TTC549 (cell line): ENCODE results near the gene UBD.

ENCODE experiments used
- FAIRE-seq: peaks from 2 replicates; lab custom pipeline; 2012; peaks lifted over from hg19 to GRCh38; lab: Jason Lieb, UNC

Gene UBD

GRCh38 chr6:29561091-29561490 lies 1.6 kb upstream of the UBD start:
- FAIRE-seq: no peak

- no peak for FAIRE-seq
Measured at GRCh38 chr6:29558439-29559079, 973 bp downstream of the UBD start.

GRCh38 chr6:29557320-29557719 lies 2.2 kb downstream of the UBD start:
- no peak for FAIRE-seq

GRCh38 chr6:29554764-29555163 lies 4.8 kb downstream of the UBD start:
- no peak for FAIRE-seq

GRCh38 chr6:29553268-29554057 lies 6.1 kb downstream of the UBD start:
- no peak for FAIRE-seq

DNA sequence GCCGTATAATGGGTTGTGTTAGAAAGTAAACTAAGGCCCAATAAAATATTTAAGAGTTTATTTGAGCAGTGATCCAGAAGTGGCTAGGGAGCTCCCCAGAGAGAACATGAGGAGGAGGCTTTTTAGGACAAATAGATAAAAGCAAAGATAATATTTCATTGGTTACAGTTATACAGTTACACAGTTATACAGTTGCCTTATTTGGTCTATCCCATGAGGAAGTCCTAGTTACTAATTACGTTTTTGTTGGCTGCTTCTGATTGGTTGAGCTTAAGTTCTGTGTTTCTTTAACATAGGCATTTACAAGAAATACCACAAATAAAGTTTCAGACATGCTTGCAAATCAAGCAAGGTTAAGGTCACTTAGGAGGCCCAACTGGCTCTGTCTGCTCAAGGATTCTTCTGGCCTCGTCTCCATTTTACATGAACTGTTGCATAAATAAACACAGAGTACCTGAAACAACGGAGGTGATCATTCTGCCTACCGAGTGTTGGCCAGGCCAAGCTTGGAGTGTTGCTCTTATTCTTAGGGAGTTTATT lies 7.0 kb downstream of the UBD start:
- FAIRE-seq: no peak

DNA sequence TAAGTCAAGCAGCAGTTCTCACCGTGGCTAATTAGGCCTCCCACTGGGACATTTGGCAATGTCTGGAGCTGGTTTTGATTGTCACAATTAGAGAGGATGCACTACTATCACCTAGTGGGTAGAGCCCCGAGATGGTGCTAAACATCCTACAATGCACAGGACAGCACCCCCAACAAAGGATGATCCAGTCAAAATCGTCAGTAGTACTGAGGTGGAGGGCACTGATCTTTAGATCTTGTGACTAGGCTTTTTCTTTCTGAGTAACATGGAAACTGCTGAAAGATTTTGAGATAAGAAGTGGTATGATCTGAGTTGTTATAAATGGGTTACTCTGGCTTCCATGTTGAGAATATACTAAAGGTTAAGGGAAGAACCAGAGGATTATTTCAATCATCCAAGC lies 12.0 kb downstream of the UBD start:
- no peak for FAIRE-seq

DNA sequence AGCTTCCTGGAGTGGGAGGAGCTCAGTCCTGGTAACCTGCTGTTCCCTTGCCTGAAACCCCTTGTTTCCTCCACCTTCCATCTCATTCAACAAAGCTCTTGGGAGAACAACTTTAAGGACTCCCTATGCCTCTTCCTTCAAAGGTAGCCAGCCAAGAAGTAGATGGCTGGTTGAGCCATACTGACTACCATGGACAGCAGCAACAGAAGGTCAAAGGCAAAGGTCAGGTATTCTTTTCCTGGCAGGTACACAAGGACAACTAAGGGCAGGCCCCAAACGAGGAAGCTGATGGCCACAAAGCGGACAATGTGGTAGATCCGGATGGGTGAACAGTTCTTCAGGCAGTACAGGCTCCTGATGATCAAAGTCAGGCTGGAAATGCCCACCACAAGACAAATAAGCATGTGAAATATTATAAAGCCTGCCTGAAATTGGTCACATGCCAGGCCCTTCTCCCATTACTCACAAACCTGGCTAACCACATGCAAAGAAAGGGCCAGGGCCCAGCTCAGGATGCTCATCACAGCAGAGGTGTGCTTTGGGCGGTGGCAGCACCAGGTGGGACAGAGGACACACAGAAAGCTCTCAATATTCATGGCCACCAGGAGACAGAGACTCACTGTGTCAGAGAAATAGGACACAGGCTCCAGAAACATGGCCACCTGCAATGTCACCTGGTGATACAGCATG lies 21.7 kb downstream of the UBD start:
- FAIRE-seq: no peak

GRCh38 chr6:29532320-29532951 lies 27.1 kb downstream of the UBD start:
- no peak for FAIRE-seq

- no peak for FAIRE-seq
Measured at GRCh38 chr6:29531668-29532067, 27.9 kb downstream of the UBD start.

- FAIRE-seq: no peak
Measured at GRCh38 chr6:29530671-29531310, 28.7 kb downstream of the UBD start.

DNA sequence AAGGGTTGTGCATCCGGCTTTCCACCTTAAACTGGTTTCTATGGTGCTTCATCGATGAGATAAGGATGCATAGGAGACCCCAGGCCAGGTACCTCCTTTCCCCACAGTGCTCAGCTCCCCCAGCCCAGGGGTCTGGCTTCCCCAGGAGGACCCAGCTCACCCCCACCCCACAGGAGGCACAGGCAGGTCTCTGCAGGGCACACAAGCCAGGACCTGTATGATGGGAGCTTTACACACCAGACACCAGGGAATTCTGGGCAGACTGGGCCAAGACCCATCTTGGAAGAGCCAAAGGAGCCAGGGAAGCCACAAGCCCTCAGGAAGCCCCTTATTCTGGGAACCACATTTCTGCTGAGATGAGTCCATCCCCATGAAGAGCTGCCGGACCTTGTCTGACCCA lies 29.6 kb downstream of the UBD start:
- FAIRE-seq: no peak

GRCh38 chr6:29528988-29529560 lies 30.5 kb downstream of the UBD start:
- no peak for FAIRE-seq

DNA sequence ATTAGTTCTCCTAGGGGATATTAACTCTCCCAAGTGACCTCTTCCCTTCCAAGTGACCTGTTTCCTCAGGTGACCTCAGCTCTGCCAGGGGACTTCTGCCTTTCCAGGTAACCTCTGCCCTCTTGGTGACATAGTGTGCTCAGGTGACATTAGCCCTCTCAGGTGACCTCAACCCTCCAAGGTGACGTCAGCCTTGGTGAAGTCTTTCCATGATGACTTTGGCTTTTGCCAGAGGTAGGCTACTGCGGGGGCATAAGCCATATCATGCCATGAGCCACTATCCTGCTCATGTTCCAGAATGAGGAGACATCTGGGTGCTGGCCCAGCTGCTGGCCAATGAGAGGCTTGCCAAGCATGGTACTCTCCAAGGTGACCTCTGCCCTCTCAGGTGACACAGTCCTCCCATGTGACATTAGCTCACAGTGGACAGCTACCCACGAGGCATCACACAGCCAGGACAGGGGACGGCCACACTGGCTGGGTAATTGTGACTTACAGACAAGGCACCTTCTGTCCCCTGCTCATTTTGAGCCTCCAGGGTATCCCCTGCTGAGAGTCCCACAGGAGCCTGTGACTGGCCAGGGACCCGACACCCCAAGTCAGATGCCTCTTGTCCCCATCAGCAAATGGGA lies 31.1 kb downstream of the UBD start:
- no peak for FAIRE-seq

- no peak for FAIRE-seq
Measured at GRCh38 chr6:29527564-29527963, 32.0 kb downstream of the UBD start.

DNA sequence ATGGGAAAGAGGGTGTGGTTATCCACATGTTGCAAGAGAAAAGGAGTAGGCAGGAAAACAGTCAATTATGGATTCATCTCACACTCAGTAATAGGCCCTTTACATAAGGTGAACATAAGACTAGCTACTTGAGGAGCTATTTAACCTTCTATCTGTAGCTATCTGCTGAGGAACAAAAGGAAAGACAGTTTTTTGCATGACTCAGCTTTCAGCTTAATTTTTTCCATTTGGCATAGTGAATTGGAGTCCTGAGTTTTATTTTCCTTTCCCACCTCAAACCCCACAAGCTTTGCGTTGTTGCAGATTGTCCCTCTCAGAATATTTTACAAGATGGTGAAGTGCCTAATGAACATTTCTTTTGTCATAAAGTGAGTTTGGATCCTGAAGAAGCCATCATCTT lies 32.4 kb downstream of the UBD start:
- no peak for FAIRE-seq

DNA sequence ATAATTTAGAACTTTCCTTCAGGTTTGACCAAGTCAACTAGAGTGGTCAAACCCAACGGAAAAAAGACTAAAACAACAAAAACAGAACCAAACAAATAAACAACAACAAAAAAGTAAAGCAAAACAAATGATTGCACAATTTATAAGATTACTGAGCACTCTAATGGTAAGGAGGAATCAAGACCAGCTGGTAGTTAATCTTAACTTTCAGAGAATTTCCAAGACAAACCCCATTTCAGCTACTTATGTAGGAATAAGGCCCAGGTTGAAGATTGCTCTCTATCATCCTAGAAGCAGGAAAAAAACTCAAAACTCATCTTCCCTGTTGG lies 34.3 kb downstream of the UBD start:
- no peak for FAIRE-seq

DNA sequence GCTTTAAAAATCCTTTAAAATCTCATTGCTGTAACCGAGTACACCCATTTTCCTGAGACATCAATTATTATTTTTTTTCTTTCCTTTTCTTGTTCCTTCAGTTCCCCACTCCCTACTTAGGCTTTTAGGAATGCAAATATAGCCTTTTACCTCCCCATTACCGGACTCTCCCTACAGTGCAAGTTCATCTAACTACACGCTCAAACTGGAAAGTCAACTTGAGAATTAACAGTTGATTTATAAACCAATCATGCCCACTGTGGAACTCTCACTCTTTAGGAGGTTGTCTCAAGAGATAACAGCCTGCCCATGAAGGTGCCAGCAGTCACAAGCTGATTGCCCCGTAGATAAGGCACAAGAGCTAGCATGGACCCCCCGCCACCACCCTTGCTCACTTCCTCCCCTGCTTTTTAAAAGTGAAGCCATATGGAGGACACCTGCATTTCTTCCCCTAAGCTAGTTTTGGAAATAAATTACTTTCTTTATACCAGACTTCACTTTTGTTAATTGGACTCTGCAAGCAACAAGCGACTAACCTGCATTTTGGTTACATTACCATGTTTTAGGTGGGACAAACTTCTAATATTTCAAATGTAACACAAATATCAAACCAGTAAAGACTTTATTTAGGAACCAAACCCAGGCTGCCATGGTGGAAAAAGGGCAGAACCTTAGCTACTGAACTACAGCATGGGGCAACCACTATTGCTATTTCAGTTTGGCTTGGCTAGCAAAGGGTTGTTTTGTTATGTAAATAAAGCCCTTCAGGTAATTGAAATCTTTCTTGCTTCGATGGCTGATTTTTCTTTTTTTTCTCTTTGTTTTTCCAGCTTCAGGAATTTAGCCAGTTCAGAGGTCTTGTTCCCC lies 34.9 kb downstream of the UBD start:
- no peak for FAIRE-seq

GRCh38 chr6:29524044-29524443 lies 35.5 kb downstream of the UBD start:
- peak; percentile 22 for FAIRE-seq

DNA sequence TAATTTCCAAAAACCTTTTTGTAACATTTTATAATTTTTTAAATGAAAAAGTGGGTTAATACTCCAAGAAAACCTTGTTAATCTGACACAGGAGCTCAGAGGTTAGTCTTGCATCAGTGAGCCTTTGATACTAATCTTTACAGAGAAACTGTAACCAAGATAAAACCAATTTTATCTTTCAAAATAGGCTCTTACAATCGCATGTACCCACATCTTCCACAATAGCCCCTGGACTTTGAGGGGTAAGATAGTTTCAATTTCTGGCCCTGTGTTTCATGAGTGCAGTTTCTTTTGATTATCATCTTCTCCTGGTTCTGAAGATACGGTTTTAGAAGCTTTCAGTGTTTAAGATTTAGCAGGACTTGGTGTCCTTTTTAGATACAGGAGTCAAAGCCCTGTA lies 37.3 kb downstream of the UBD start:
- FAIRE-seq: no peak
